GM12865 (cell line): ENCODE results near the gene NR6A1.

Experiments used
- DNase-seq: peaks from one replicate; pipeline ENCODE4 v3.0.0; 2010; ENCODE audit warnings: low read depth
- H3K4me3 ChIP-seq: 2 replicates; pipeline ENCODE4 v1.5.1; 2011; ENCODE audit warnings: mild to moderate bottlenecking, low read depth, low read length, control low read depth
- CTCF ChIP-seq: IDR thresholded peaks from 2 replicates; pipeline ENCODE4 v1.5.1; 2011; ENCODE audit warnings: low read length, control low read depth, low read depth, inconsistent platforms; ENCODE audit not compliant: insufficient read depth; ENCODE audit errors: missing control alignments

The NR6A1 gene

GRCh38 chr9:124574534-124575375 is 196.4 kb downstream of the NR6A1 start:
- no peak overlapping the region for H3K4me3 ChIP-seq
- TF ChIP-seq CTCF, result no peak
- no peak for DNase-seq

GRCh38 chr9:124570942-124571666 is 200.0 kb downstream of the NR6A1 start:
- no peak for DNase-seq
- H3K4me3 ChIP-seq, result no peak overlapping the region
- no peak for TF ChIP-seq CTCF

- no peak for TF ChIP-seq CTCF
- DNase-seq, result no peak
- H3K4me3 ChIP-seq, result no peak overlapping the region
Measured at GRCh38 chr9:124569942-124570341, 201.2 kb downstream of the NR6A1 start.

- TF ChIP-seq CTCF, result no peak
- no peak overlapping the region for H3K4me3 ChIP-seq
- no peak for DNase-seq
Measured at GRCh38 chr9:124567362-124567761, 203.7 kb downstream of the NR6A1 start.

GRCh38 chr9:124562328-124562727 is 208.8 kb downstream of the NR6A1 start:
- no peak overlapping the region for H3K4me3 ChIP-seq
- DNase-seq, result no peak
- TF ChIP-seq CTCF, result no peak

- H3K4me3 ChIP-seq, result no peak overlapping the region
- no peak for TF ChIP-seq CTCF
- DNase-seq, result no peak
Measured at GRCh38 chr9:124559871-124560270, 211.2 kb downstream of the NR6A1 start.
